Activated CD4-positive, alpha-beta T cell treated with anti-CD3 and anti-CD28 coated beads, Interleukin-2, amount 50 U/mL, for 16 hours (primary cell): ENCODE measurements around the gene BCL2L1.
A peak's percentile ranks its signal among the peaks of the same experiment; 100 is the strongest.
"Not testable (repeated sequence)": the region's sequence is repeated elsewhere in the genome, so short reads cannot be mapped to it uniquely, and the experiment has no call there.

Source experiments
- DNase-seq: peaks from one replicate; pipeline ENCODE4 v3.0.0-alpha.2; 2020

BCL2L1 gene

DNA sequence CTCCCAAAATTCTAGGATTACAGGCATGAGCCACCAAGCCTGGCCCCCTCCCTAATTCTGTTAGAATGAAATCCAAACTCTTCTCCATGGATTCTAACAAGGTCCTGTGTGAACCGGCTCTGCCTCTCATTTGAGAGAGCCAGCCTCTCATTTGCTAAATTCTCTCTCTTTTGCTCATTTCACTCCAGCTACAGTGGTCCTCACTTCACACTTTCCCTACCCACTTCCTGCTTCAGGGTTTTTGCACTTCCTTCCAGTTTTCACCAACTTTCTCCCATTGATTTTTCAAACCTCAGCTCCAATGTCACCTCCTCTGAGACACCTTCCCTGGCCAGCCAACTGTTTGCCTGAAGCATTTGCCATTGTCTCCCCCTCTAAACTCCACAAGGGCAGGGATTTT, 79.8 kb downstream of the BCL2L1 start:
- DNase-seq = peak; percentile 22

GRCh38 chr20:31641391-31641790, 81.3 kb downstream of the BCL2L1 start:
- DNase-seq = no peak

- no peak for DNase-seq
Observed at GRCh38 chr20:31640259-31640658, 82.4 kb downstream of the BCL2L1 start.

DNA sequence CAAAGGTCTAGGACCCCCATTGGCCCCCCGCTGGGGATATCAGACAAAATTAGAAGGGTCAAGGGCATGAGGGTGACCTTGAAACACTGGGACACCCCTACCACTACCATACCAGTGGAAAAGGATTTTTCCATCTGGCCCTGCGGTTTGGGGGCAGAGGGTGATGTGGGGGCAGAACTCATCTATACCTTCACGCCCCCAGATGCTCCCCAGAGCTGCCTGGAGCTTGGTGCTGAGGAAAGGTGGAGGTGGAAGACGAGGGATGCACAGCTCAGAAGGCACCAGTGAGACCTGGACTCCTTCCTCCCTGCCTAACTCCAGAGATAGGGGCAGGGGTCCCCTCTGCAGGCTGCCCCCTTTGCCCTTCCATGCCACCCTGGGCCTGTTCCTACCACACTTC, 83.9 kb downstream of the BCL2L1 start:
- DNase-seq = no peak

DNA sequence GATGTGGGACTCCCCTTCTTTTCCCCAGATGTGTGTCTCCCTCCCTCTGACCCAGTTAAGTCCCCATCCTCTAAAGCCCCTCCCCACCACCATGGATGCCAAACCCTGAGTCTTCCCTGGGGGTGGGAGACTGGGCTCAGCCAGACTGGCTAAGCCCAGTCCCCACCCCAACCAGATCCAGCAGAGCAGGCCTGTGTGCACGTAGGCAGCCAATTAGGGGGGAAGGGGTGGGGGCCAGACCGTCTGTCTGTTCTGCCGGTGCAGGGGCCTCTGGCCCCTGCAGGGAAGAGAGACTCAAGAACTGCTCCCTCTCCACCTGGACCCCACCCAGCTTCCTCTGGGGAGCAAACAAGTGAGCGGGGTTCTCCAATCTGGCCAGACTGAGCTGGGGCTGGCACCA, 84.4 kb downstream of the BCL2L1 start:
- DNase-seq = no peak

GRCh38 chr20:31637660-31638059, 85.0 kb downstream of the BCL2L1 start, which contains the start of gene COX4I2:
Gene COX4I2 (plus strand): TSS chr20:31637912. CDS start chr20:31639018, 1,106 bp downstream.
- DNase-seq = no peak

GRCh38 chr20:31633339-31633914, 89.2 kb downstream of the BCL2L1 start:
- DNase-seq = no peak

DNA sequence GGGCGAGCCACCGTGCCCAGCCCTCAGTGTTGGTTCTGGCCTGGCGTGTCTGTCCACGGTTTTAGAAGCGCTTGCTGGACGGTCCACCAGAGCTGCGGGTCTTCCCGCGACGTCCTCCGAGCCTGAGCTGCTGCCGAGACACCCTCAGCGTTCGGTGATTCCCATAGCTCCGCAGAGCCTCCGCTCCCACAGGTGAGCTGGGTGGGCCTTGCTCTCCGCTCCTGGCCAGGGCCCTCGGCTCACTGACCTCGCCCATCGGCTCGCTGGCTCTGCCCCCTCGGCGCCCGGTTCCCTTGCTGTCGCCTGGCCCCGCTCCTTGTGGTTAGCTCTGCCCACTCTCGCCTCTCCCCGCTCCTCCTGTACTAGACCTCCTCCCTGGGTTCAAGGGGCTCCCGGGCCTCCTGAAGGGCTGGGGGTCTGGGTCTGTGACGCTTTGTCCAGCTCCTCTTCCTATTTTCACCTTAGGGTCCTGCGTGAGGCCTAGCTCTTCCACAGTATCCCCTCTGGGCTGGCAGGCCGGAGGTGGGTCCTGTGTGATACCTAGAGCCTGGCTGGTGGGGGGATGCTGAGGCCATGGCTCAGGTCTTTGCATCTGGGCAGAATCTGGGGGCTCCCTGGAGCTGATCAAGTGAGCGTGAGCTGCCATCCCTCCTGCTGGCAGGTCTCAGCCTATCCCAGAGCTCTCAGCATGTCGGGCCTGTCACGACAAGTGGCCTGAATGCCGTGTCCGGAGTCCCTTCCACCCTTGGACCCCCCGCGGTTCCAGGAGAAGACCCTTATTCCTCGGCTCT, 89.9 kb downstream of the BCL2L1 start:
- DNase-seq = no peak

GRCh38 chr20:31630187-31630790, 92.4 kb downstream of the BCL2L1 start:
- DNase-seq = no peak

GRCh38 chr20:31628057-31628456, 94.6 kb downstream of the BCL2L1 start:
- not testable (repeated sequence) for DNase-seq

DNA sequence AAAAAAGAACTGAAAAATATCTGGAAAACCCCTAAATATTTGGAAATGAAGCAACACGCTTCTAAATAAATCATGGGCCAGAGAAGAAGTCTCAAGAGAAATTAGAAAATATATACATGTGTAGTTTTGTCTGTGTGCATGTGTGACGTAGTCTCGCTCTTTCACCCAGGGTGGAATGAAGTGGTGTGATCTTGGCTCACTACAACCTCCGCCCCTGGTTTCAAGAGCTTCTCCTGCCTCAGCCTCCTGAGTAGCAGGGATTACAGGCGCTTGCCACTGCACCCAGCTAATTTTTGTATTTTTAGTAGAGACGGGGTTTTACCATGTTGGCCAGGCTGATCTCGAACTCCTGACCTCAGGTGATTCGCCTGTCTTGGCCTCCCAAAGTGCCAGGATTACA, 96.1 kb downstream of the BCL2L1 start:
- DNase-seq = not testable (repeated sequence)

- DNase-seq = not testable (repeated sequence)
Observed at GRCh38 chr20:31623123-31623505, 99.6 kb downstream of the BCL2L1 start.

GRCh38 chr20:31620246-31620645, 102.4 kb downstream of the BCL2L1 start:
- DNase-seq = no peak

GRCh38 chr20:31617432-31618104, 105.1 kb downstream of the BCL2L1 start:
- DNase-seq = no peak

DNA sequence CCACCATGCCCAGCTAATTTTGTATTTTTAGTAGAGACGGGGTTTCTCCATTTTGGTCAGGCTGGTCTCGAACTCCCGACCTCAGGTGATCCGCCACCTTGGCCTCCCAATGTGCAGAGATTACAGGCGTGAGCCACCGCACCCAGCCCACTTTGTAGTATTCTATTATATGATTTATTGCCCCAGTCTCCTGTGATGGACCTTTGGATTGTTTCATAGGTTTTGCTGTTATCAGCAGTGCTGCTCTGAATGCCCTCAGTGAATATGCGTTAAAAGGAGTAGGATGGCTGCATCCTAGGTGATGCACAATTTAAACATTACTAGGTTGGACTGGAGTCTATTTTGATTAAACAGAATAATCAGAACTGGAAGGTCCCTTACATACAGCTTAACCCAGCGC, 107.3 kb downstream of the BCL2L1 start:
- no peak for DNase-seq
